ENCODE data around the gene ARL4C.

Gene ARL4C, protein sequence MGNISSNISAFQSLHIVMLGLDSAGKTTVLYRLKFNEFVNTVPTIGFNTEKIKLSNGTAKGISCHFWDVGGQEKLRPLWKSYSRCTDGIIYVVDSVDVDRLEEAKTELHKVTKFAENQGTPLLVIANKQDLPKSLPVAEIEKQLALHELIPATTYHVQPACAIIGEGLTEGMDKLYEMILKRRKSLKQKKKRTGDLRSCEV

DNA sequence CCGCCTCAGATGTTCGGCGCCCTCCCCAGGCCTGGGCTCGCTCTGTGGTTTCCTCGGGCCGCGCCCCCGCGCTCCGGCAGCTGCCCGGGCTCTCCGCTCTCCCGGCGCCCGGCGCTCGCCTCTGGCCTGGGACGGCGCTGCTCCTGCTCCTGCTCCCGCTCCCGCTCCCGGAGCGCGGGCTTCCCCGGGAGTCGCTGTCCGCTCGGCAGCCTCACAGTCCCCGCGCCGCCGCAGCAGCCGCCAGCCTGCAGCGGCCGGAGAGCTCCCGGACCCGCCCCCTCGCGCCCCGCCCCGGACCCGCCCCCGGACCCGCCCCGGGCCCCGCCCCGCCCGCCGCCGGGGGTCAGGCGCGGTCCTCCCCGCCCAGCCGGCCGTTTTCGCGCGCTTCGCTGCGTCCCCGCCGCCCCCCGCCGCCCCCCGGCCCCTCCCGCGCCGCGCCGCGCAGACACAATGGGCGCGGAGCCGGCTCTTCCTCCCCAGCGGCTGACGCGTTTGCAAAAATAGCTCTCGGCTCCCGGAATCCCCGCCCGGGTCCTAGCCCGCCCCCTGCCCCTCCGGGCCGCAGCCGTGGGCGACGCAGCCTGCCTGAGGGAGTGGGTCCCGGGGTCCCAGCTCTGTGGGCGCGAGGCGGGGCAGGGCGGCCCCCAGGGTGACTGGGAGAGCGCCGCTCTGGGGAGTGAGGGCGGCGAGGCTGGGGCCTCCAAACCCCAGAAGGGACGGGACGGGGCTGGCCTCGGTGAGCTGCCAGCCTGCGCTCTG, at the start of gene ARL4C:
TSS of gene ARL4C (minus strand) at position 247 of the 759 bp plus-strand sequence. CDS start 495 bp downstream, outside the sequence.
- DNase-seq: peak; percentile 84

DNA sequence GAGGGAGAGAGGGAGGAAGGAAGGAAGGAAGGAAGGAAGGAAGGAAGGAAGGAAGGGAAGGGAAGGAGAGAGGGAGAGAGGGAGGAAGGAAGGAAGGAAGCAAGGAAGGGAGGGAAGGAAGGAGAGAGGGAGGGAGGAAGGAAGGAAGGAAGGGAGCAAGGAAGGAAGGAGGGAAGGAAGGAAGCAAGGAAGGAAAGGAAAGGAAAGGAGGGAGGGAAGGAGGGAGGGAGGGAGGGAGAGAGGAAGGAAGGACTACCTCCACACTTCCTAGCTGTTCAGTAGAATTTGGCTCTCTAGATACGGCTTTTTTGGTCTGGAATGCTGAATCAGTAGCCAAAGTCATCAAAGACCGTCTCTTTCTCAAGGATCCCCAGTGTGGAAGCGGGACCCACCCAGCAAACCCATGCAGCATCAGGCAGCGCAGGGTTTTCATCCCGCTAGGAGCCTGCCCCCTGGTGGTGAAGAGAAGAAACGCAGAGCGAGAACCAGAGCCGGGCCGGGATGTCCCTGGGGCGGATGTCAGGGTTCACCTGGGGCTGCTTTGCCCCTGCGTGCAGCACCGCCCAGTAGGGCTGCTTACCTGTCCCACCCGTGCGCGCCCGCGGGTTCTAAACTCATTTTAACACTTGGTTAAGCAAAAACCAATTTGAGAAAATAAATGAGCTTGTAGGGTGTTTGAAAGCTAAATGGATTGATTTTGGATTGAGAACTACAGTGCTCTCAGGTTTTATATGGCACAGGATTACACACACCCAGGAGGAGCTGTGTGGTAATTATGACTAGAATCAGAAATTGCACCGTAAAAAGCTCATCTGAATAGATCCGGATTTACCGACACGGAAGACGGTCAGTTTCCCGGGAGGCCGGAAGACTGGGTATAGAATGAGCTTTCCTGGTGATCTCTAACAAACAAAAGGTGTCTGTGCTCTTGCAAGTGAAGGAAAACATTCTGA, 48.1 kb upstream of the ARL4C start:
- DNase-seq: peak; percentile 91

DNA sequence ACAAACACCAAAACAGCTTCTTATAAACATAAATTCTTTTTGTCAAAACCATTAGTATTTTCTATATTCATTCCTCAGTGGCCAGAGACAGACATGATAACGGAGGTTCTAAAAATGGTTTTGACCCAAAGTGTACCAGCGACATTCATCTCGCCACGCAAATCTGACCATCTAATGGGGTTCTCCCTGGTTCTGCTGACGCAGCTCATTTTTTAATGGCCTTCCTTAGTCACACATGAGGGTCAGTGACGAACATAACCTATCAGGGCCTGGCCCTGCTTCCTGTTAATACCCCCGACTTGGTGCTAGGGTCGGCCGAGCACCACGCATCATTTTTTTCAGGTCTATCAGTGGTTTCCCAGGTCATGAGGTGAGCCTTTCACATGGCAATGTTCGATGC, 45.9 kb upstream of the ARL4C start:
- DNase-seq: no peak

DNA sequence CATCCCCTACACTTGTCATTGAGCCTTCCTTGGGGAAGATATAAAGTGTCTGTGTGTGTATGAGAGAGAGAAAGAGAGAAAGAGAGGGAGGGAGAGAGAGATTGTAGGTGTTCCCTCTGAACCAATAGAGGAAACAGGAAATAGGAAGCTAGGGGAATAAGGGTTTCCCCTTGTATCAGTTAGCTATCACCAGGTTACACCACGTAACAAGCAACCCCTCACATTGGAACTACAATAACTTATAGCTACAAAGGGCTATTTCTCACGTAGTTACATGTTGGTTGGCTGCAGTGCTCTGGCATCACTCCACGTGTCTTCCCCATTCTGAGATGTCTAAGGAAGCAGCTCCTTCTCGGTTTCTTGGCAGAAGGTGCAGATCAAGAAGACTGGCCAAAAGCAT, 41.0 kb upstream of the ARL4C start:
- no peak for DNase-seq

DNA sequence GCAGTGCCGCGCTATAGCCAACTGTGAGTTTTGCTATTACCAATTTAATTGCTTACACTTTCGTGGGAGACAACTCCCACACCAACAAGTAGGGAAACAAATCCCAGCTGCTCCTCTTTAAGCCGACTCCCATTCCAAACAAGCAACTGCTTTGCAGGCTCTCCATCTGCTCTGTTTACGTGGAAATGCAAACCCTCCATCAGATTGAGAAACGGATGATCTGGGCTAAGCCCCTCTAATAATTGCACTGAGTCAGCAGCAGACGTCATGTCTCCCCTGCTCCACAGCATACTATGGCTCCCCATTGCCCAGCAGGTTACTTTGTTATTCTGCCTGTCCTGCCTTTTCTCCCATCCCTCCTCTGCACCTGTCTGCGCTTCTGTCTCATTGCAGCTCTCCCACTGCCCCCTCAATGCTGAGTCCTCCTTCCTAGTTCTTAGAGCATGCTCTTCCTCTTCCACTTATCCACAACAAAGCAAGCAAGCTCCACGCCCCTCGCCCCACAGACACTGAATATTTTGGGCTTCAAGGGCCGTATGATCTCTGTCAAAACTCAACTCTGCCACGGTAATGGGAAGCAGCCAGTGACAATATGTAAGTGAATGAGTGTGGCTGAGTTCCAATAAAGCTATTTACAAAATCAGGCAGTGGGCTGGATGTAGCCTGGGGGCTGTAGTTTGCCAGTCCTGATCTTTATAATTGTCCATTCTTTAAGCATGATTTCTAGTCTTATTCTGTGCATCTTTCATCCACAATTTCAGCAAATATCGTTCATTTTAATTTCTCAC, 39.5 kb upstream of the ARL4C start:
- no peak for DNase-seq

DNA sequence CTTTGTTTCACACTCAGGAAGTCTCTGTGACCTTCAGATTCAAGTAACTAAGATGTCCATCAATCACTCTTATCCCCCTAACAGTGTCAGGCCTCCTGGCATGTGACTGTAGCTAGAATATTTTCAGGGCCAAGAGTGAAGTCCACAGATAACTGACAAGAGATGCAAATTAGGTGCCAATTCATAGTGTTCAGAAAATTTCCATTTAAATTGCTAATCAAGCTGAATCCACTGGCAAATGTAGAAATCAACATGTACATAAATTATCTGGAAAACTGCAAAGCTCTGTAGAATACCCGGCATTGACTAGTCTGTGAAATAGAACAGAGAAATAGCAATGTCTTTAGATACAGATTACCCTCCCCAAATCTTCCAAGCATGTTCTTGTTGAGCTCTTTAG, 38.6 kb upstream of the ARL4C start:
- no peak for DNase-seq

DNA sequence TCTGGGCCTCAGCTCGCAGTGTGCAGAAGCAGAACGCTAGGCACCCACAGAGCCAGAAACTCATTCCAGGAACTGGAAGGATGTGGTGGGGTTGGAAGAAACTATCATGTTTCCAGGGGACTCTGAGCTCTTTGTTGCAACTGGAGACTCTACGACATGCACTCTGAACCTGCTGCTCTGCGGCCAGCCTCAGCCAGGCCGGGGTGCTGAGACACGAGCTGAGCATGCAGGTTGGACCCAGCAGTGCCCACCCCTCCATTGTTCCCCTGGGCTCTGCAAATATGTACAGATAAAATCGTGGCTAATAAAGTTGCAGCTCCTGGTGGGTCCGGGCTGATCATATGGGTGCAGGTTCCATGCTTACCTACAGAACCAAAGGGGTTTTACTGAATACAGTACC, 37.6 kb upstream of the ARL4C start:
- DNase-seq: no peak

DNA sequence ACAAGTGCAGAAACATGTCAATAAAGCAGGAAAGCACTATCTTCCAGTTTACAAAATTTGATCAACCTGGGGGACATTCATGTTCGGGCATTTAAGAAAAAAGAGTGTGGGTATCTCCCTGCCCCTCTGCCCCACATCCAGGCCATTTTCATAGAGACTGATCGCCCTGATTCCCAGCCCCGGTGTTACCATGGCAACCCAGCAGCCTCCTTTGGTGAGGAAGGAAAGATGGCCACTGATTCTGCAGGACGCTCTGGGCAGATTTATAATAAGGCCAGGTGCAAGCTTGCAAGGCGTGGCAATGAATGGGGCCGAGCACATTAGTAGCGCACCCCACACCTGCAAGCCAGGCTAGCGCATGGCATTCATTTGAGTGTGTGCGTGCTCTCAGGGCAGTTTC, 36.7 kb upstream of the ARL4C start:
- no peak for DNase-seq

DNA sequence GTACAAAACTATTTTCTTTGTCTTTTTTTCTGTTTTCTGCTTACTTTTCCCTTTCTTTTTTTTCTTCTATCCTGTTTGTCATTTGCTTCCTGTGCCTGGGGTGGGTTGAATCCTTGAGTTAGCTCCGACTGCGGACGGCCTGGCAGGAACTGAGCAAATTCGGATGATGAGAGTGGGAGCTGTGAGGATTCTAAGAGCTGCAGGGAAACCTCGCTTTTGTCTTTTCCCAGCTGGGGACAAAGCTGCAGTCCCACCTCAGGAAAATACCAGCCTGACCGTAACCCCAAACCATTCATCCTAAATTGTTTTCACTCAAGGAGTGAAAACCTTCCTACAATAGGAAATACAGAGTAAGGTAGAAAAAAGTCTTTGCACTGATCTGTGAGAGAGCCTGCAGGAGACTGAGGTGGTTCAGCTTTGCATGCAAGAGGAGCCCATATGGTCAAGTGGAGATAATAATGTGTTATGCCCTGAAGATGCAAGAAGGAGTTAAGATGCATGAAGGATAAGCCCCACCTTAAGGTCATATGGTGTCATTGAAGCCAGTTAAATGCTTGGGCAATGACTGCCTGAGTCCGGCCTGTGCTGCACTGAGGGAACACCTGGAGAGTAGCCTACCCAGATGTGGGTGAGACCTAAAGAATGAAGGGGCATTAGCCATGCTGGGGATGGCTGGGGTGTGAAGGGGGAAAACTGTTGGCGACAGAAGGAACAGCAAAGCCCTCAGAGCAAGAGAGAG, 31.7 kb upstream of the ARL4C start:
- DNase-seq: no peak

DNA sequence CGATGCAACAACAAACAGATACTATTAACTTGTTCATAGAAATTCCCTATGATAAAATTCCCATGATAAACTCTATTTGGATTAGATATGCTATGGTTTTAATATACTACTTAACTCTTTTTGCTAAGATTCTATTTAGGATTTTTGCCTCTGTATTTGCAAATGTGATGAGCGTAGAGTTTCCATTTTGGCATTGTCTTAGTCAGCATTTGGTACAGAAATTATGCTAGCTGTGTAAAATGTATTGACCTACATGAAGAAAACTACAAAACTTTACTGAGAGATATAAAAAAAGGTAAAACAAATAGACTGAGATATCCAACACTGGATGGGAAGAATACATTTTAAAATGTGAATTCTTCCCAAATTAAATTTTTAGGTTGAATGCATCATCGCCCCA, 29.8 kb upstream of the ARL4C start:
- DNase-seq: no peak

DNA sequence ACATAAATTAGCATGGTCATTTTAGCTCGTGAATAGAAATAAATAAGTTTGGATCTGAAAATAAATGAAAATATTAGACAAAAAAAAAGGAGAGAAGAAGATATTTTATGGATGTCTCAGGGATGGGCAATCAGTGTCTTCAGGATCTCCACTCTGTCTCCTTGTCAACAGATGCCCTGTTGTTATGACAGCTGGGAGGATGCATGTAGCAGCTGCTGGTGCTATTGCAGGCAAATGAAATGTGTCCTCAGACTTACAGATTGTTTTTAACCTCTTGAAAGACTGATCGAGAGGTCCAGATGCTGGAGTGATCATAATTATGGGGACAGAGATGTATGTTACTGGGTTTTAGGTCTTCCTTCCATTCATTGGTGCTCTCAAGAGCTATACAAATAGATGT, 24.7 kb upstream of the ARL4C start:
- DNase-seq: no peak

DNA sequence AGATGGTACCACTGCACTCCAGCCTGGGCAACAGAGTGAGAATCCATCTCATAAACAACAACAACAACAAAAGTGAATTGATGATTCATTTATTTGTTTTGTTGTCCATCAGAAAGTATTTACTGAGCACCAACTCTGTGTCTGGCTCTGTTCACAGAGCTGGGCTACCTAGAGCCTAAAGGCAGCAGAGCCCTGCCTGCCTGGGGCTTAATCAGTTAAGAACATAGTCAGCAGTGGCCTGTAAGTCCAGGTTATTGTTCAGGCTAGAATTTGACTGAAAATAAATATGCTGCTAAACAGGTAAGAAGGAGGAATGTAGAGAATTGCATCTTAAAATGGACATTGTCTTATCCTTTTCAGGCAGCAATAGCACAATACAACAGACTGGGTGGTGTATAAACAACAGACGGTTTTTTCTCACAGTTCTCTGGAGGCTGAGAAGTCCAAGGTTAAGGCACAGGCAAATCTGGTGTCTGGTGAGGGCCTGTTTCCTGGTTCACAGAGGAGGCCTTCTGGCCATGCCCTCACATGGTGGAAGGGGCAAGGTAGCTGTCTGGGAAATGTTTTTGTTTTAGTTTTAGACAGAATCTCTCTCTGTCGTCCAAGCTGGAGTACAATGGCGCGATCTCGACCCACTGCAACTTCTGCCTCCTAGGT, 22.2 kb upstream of the ARL4C start:
- no peak for DNase-seq

DNA sequence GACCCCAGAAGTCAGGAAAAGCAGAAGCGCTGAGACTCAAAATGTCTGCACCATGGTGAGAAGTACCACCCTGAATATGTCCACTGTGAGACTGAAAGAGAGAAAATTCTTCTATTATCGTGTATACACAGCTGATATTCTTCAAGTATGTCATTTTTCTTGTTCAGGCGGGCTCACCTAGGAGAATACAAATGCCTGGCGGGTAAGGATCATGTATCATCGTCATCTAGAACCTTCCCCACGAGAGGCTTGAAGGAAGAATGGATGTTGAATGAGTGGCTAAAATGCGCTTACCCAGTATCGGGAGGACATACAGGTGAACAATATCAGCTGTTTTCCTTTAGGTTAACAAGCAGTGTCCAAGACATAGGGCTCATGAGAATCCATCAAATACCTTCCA, 21.1 kb upstream of the ARL4C start:
- DNase-seq: no peak

DNA sequence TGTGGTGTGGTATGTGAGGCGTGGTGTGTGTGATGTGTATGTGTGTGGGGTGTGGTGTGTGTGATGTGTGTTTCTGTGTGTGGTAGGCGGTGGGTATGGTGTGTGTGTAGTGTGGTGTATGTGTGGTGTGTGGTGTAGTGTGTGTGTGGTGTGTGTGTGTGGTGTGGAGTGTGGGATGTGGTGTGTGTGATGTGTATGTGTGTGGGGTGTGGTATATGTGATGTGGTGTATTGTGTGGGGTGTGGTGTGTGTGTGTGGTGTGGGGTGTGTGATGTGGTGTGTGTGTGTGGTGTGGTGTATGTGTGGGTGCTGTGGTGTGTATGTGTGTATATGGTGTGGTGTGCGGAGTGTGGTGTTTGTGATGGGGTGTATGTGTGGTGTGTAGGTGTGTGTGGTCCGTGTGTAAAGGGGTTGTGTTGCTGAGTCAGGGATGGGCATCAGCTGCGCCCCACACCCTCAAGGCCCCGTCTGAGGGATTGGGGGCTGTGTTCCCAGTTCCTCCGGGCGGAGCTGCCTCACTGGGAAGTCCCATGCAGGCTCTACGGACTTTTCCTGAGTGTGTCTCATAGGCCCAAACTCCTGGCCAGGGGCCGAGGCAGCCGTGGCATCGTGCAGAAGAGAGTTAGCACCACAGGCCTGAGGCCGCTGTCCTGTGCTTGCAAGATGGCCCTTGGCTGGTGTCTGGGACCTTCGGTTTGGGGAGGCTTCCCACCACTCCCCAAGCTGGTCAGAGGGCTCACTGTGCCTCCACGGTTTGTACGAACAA, 18.2 kb upstream of the ARL4C start:
- no peak for DNase-seq

DNA sequence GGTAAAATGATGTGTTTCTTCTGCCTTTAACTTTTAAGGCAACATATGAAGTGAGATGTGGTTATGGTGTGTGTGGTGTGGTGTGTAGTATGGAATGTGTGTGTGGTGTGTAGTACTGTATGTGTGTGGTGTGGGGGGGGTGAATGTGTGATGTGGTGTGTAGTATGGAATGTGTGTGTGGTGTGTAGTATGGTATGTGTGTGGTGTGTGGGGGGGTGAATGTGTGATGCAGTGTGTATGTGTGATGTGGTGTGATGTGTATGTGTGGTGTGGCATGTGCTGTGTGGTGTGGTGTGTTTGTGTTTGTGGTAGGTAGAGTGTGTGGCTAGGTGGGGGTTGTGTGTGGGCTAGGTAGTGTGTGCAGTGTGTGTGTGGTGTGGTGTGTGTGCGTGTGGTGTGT, 17.2 kb upstream of the ARL4C start:
- DNase-seq: no peak

DNA sequence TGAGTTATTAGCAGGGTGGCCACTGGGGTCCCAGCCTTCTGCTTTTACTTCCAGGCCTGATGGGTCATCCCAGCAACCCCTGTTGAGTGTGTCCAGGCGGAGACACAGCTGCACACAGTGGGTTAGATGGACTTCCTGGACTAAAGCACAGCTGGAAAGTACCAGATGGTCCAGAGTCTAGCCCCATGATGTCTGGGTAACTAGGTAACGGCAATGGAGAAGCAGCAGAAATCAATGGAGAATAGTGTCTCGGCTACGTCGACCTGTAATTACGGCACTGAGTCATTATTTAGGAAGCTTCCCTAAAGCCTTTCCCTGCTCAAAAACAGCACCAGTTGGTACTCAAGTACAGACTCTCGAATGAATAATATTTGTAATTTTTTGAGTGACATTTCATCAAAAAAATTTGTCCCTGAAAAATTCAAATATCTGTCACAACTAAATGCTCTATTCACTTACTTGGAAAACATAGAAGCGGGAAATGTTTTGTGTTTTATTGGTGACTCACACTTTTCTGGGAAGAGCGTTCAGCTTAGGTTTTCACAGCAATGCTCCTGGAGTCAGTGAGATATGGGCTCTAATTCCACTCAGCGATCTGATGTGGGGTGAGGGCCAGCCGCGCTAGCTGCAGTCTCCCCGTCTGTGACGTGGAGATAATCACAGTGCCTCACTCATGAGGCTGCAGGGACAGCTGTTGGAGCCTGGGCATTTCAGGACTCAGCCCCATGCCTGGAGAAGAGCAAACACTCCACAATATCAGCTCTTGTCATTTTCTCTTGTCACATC, 16.2 kb upstream of the ARL4C start:
- DNase-seq: no peak

DNA sequence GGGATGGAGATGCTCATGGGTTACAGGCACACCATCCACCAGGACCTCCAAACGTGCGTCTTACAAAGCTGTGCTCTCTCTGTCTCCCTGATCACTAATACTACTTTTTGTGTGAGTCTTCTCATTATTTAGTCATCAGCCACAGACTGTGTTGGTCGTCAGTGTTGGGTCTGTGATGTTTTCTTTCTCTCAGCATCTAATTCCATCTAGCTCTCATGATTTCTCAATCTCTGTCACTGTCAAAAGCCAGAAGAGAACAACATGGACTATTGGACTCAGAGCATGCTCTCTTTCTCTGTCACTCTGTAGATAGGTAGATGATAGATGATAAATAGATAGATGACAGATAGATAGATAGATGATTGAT, 6.0 kb upstream of the ARL4C start:
- DNase-seq: no peak

DNA sequence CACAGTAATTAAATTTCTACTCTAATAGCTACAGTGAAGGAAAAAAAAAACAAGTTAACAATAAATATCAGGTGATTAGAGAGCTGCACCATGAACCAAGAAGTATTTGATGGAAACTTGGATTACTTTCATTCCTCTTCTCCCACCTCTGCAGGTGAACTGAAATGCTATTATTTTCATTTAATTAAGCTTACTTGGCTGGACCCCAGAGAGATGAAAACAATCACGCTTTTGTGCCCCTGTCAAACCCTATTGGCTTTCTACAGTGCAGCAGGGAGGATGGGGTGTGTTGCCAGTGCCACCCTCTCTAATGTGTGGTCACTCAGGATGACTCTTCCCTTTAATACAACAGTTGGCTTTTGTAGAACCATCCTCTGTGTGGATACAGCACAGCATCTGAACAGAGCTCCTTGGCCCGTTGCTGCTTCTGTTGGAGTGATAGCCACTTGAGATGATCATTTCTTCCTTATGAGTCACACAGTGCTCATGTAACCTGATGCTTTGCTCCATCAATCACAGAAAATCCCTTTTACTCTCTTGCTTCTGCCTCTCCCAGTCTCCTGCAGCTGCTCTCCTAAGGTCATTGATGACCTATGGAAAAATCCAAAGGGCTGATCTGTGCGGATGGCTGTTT, 5.5 kb upstream of the ARL4C start:
- no peak for DNase-seq

DNA sequence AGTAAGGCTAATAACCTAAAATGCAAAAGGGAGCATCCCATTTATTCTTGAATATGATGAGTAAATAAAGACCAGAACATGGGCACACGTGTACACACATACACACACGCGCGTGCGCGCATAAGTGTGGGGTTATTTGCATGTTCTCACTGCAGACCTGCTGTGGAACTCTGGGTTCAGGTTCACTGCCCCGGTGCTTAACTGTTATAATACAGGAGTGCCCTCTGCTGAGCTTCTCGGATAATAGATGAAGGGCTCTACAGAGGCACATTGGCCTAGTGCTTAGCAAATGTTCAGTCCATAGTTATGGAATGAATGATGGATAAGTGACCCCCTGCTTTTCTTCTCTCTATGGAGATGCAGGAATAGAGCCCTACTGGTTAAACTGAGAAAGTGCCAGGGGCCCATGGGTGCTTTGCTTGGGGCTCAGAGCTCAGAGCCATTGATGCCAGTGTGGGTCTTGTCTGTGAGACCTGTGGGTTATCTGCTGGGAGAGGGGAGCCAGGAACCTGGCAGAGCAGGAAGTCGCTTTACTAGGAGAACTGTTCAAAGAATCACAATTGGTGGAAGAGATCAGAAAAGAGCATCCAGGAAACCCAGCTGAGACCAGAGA, 3.6 kb upstream of the ARL4C start:
- peak; percentile 90 for DNase-seq

Measured in activated effector memory CD4-positive, alpha-beta T cell treated with anti-CD3 and anti-CD28 coated beads, Interleukin-2, amount 50 U/mL, for 16 hours (primary cell).